GM19372 (cell line): ENCODE measurements around the gene MYZAP.

Source experiments
- ATAC-seq: cut with Tn5 transposase; IDR thresholded peaks from one replicate; pipeline ENCODE4 v1.9.1; 2021; ENCODE audit warnings: mild to moderate bottlenecking, low read depth, moderate library complexity; ENCODE audit not compliant: unreplicated experiment

Gene MYZAP

GRCh38 chr15:57562196-57562769 is 29.4 kb upstream of the MYZAP start:
- ATAC-seq = no peak

- no peak for ATAC-seq
Observed at GRCh38 chr15:57563416-57563815, 28.3 kb upstream of the MYZAP start.

GRCh38 chr15:57565311-57565710 is 26.4 kb upstream of the MYZAP start:
- no peak for ATAC-seq

- ATAC-seq = no peak
Observed at GRCh38 chr15:57566834-57567233, 24.9 kb upstream of the MYZAP start.

- no peak for ATAC-seq
Observed at GRCh38 chr15:57567891-57568290, 23.8 kb upstream of the MYZAP start.

- ATAC-seq = no peak
Observed at GRCh38 chr15:57568299-57568698, 23.4 kb upstream of the MYZAP start.

- no peak for ATAC-seq
Observed at GRCh38 chr15:57570340-57570739, 21.4 kb upstream of the MYZAP start.

- no peak for ATAC-seq
Observed at GRCh38 chr15:57570994-57571393, 20.7 kb upstream of the MYZAP start.

- no peak for ATAC-seq
Observed at GRCh38 chr15:57571725-57572124, 20.0 kb upstream of the MYZAP start.

- no peak for ATAC-seq
Observed at GRCh38 chr15:57572468-57572867, 19.2 kb upstream of the MYZAP start.

GRCh38 chr15:57573151-57573550 is 18.6 kb upstream of the MYZAP start:
- no peak for ATAC-seq

GRCh38 chr15:57575363-57575762 is 16.3 kb upstream of the MYZAP start:
- ATAC-seq = no peak

GRCh38 chr15:57578288-57578900 is 13.3 kb upstream of the MYZAP start:
- no peak for ATAC-seq

- ATAC-seq = no peak
Observed at GRCh38 chr15:57580428-57580827, 11.3 kb upstream of the MYZAP start.

- ATAC-seq = no peak
Observed at GRCh38 chr15:57580866-57581265, 10.8 kb upstream of the MYZAP start.

- ATAC-seq = no peak
Observed at GRCh38 chr15:57582090-57582489, 9.6 kb upstream of the MYZAP start.

- ATAC-seq = no peak
Observed at GRCh38 chr15:57583282-57583681, 8.4 kb upstream of the MYZAP start.

GRCh38 chr15:57583720-57584119 is 8.0 kb upstream of the MYZAP start:
- no peak for ATAC-seq

GRCh38 chr15:57586661-57587424 is 4.9 kb upstream of the MYZAP start:
- no peak for ATAC-seq

- no peak for ATAC-seq
Observed at GRCh38 chr15:57589281-57589680, 2.4 kb upstream of the MYZAP start.

GRCh38 chr15:57589754-57590153 is 1.9 kb upstream of the MYZAP start:
- no peak for ATAC-seq

- ATAC-seq = no peak
Observed at GRCh38 chr15:57591237-57591821, 375 bp upstream of the MYZAP start.
